Hepatocyte (in vitro differentiated cells): ENCODE data around the gene SEC24D. TPM values are rescaled to one million over a fixed set of nuclear protein-coding genes. Genes with fewer than 3 reads are reported as not detected.

Experiments
- DNase-seq: peaks from one replicate; pipeline ENCODE4 v3.0.0-alpha.2; 2016; ENCODE audit warnings: low spot score
- H2AFZ ChIP-seq: fragments of 200-600 bp; sonication (generic); 2 replicates; pipeline ENCODE4 v1.6.0; 2016; ENCODE audit warnings: antibody characterized with exemption, mild to moderate bottlenecking
- H3K27ac ChIP-seq: fragments of 200-600 bp; sonication (generic); 2 replicates; pipeline ENCODE4 v1.5.1; 2016; ENCODE audit warnings: mild to moderate bottlenecking
- H3K27me3 ChIP-seq: fragments of 200-600 bp; sonication (generic); 2 replicates; pipeline ENCODE4 v1.6.1; 2016
- H3K36me3 ChIP-seq: fragments of 200-600 bp; sonication (generic); replicated peaks from 2 replicates; pipeline ENCODE4 v1.5.1; 2016; ENCODE audit warnings: low read depth; ENCODE audit not compliant: insufficient read depth
- H3K4me1 ChIP-seq: fragments of 200-600 bp; sonication (generic); 2 replicates; pipeline ENCODE4 v1.5.1; 2016; ENCODE audit warnings: mild to moderate bottlenecking, moderate library complexity; ENCODE audit not compliant: insufficient read depth
- H3K4me2 ChIP-seq: fragments of 200-600 bp; sonication (generic); 2 replicates; pipeline ENCODE4 v1.6.0; 2016
- H3K4me3 ChIP-seq: fragments of 200-600 bp; sonication (generic); 2 replicates; pipeline ENCODE4 v1.5.1; 2016; ENCODE audit warnings: mild to moderate bottlenecking
- H3K79me2 ChIP-seq: fragments of 200-600 bp; sonication (generic); 2 replicates; pipeline ENCODE4 v1.6.0; 2017; ENCODE audit warnings: mild to moderate bottlenecking
- H3K9me2 ChIP-seq: fragments of 200-600 bp; sonication (generic); replicated peaks from 2 replicates; pipeline ENCODE4 v1.6.0; 2017; ENCODE audit warnings: mild to moderate bottlenecking; ENCODE audit not compliant: insufficient read depth
- H3K9me3 ChIP-seq: fragments of 200-600 bp; sonication (generic); 2 replicates; pipeline ENCODE4 v1.5.1; 2016; ENCODE audit warnings: low read depth, mild to moderate bottlenecking
- H4K20me1 ChIP-seq: fragments of 200-600 bp; sonication (generic); 2 replicates; pipeline ENCODE4 v1.6.0; 2016; ENCODE audit warnings: mild to moderate bottlenecking; ENCODE audit not compliant: insufficient read depth, poor library complexity, severe bottlenecking
- CTCF ChIP-seq: fragments of 200-600 bp; sonication (generic); IDR thresholded peaks from 2 replicates; pipeline ENCODE4 v1.5.1; 2016; ENCODE audit warnings: antibody characterized with exemption, mild to moderate bottlenecking; ENCODE audit not compliant: poor library complexity
- EZH2 ChIP-seq: fragments of 200-600 bp; sonication (generic); IDR thresholded peaks from 2 replicates; pipeline ENCODE4 v1.6.1; 2016; ENCODE audit warnings: antibody characterized with exemption, mild to moderate bottlenecking, borderline replicate concordance
- EZH2phosphoT487 ChIP-seq: fragments of 200-600 bp; sonication (generic); IDR thresholded peaks from one replicate; pipeline ENCODE4 v1.6.1; 2018; ENCODE audit warnings: antibody characterized with exemption, mild to moderate bottlenecking, low read depth, moderate library complexity; ENCODE audit not compliant: unreplicated experiment, severe bottlenecking
- WGBS: methylation state at CpG from one replicate; pipeline ENCODE4 v1.1.6; 2016; ENCODE audit warnings: low lambda C conversion rate; ENCODE audit errors: missing lambda C conversion rate; 5-methylcytosine and 5-hydroxymethylcytosine counted together
- polyA plus RNA-seq: library from polyadenylated mRNA; unstranded; fragments of >200 nt; fragmentation: Nextera tagmentation; extraction: Ambion mirVana; gene quantifications from 2 replicates; pipeline ENCODE4 v1.2.1, GENCODE V29; 2016
- total RNA-seq: library from RNA; depleted of rRNA; stranded (reverse); fragments of >200 nt; gene quantifications from 2 replicates; pipeline ENCODE4 v1.2.3, GENCODE V29; 2014

Gene SEC24D
- total and polyA plus RNA-seq, 2 experiments from 2014 or later: 81.9 to 97.4 TPM

GRCh38 chr4:118749347-118749988 lies 86.5 kb downstream of the SEC24D start:
- WGBS: 88% methylated on average over 5 of the region's 5 CpGs
- Histone ChIP-seq H2AFZ (no peak overlapping the region), H3K27ac (no peak overlapping the region), H3K4me3 (no peak overlapping the region), H3K36me3 (no peaks in the 10 kb centered on the region), H3K4me2 (no peak overlapping the region), H3K9me2 (no peaks in the 10 kb centered on the region), H3K4me1 (peaks cover 14% of the 10 kb centered on the region), H4K20me1 (no peaks in the 10 kb centered on the region), H3K79me2 (no peaks in the 10 kb centered on the region), H3K27me3 (no peaks in the 10 kb centered on the region), H3K9me3 (no peaks in the 10 kb centered on the region)
- TF ChIP-seq EZH2 (no peak), CTCF (no peak), EZH2phosphoT487 (no peak)
- no peak for DNase-seq

DNA sequence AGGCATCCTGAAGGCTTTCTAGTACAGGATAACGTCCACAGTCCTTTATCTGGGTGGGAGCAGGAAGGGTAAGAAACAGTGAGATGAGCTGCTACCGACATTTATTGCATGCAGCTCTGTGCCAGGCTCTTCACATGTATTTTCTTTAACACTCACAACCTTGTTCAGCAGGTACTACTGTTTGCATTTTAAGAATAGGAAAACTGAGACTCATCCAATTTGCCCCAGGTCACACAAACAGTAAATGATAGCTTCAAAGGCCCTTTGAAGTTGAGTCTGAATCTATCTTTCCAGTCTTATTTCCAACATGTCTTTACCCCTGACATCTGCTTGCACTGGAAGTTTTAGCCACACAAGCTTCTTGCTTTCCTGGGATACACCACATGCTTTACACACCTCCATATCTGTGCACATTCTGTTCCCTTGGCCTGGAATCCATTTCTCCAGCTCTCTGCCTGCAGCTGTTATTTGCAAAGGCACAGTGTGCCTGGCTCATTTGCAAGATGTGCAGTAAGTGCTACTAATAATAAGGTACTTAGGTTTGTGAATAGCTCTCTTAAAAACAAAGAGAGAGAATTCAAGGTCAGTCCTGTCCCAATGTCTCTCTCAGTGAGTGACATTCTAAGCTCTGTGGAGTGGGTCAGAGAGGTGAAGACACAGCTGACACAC lies 89.5 kb downstream of the SEC24D start:
- Histone ChIP-seq H3K9me2 (no peaks in the 10 kb centered on the region), H3K4me1 (no peaks in the 10 kb centered on the region), H3K27me3 (no peaks in the 10 kb centered on the region), H3K9me3 (no peaks in the 10 kb centered on the region), H3K27ac (no peak overlapping the region), H4K20me1 (no peaks in the 10 kb centered on the region), H2AFZ (no peak overlapping the region), H3K4me3 (no peak overlapping the region), H3K79me2 (no peaks in the 10 kb centered on the region), H3K36me3 (no peaks in the 10 kb centered on the region), H3K4me2 (no peak overlapping the region)
- 56% methylated on average over 1 of the region's 2 CpGs for WGBS
- no peak for TF ChIP-seq EZH2
- no peak for TF ChIP-seq EZH2phosphoT487
- TF ChIP-seq CTCF: no peak
- no peak for DNase-seq

- H4K20me1 ChIP-seq: no peaks in the 10 kb centered on the region
- no peak overlapping the region for H2AFZ ChIP-seq
- WGBS: 89% methylated on average over 3 of the region's 3 CpGs
- H3K9me3 ChIP-seq: no peaks in the 10 kb centered on the region
- H3K4me3 ChIP-seq: no peak overlapping the region
- no peaks in the 10 kb centered on the region for H3K79me2 ChIP-seq
- no peak overlapping the region for H3K4me2 ChIP-seq
- H3K9me2 ChIP-seq: no peaks in the 10 kb centered on the region
- H3K4me1 ChIP-seq: no peaks in the 10 kb centered on the region
- no peaks in the 10 kb centered on the region for H3K36me3 ChIP-seq
- DNase-seq: no peak
- TF ChIP-seq CTCF: no peak
- TF ChIP-seq EZH2phosphoT487: no peak
- no peak for TF ChIP-seq EZH2
- H3K27me3 ChIP-seq: no peaks in the 10 kb centered on the region
- peak overlapping the region; percentile 1 for H3K27ac ChIP-seq
Observed at GRCh38 chr4:118745357-118745756, 90.6 kb downstream of the SEC24D start.
